ENCODE measurements around the gene TRAPPC2. TPM values are rescaled to one million over a fixed set of nuclear protein-coding genes. Genes with fewer than 3 reads are reported as not detected.

Gene TRAPPC2
- total and polyA plus RNA-seq, 2 of the 4 experiments (the other 2 are of a cell fraction), result 11.3 to 13.8 TPM

DNA sequence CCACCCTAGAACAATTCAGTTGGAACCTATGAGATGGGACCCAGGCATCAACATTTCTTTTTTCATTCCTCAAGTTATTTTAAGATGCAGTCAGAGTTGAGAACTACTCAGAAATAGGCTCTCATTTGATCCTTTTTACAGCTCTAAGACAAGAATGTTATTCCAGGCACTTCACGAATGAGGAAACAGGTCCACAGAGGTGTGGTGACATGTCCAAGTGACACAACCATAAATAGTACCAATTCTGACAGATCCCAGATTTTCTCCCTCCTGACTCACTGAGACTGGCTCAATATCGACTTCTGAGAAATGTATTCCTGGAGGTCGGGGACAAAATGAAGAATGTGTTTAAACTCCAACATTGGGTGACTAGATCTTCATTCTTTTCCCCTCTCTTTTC is 70.4 kb downstream of the TRAPPC2 start:
- Histone ChIP-seq H2AK9ac (replicated peaks; ENCODE audit: low read depth, low read length, poor library complexity) (no peak overlapping the region), H2BK15ac (ENCODE audit: low read depth, low read length) (no peak overlapping the region), H2BK120ac (ENCODE audit: low read depth, low read length) (no peak overlapping the region), H4K5ac (ENCODE audit: low read depth, low read length) (no peak overlapping the region), H2AFZ (replicated peaks; ENCODE audit: low read length, poor library complexity) (no peak overlapping the region), H3K27me3 (ENCODE audit: control insufficient read depth, insufficient read depth, low read length) (peaks cover 14% of the 10 kb centered on the region), H3K36me3 (ENCODE audit: control insufficient read depth, insufficient read depth, low read length) (no peaks in the 10 kb centered on the region), H2BK5ac (ENCODE audit: low read depth, low read length, poor library complexity, severe bottlenecking) (no peak overlapping the region), H3K56ac (ENCODE audit: extremely low read depth, insufficient read depth, low read length) (no peak overlapping the region), H3K4me1 (ENCODE audit: control insufficient read depth, insufficient read depth, low read length) (peaks cover 7% of the 10 kb centered on the region; the same call in 1 of the 2 replicates), H3K9ac (ENCODE audit: low read depth, low read length) (no peak overlapping the region), H3K4ac (ENCODE audit: low read depth, low read length) (no peak overlapping the region), H3K18ac (ENCODE audit: low read depth, low read length) (no peak overlapping the region), H3K27ac (ENCODE audit: insufficient read depth, low read length) (no peak overlapping the region), H3K23ac (ENCODE audit: low read depth, low read length) (no peak overlapping the region), H4K20me1 (ENCODE audit: insufficient read depth, low read length) (no peaks in the 10 kb centered on the region), H3K79me1 (ENCODE audit: low read depth in 1 of 2, low read length in 2 of 2) (no peaks in the 10 kb centered on the region), H3K14ac (replicated peaks; ENCODE audit: low read depth, low read length) (no peak overlapping the region), H2AK5ac (ENCODE audit: low read depth, low read length) (no peak overlapping the region), H3K9me3 (ENCODE audit: control insufficient read depth, insufficient read depth, low read length) (no peaks in the 10 kb centered on the region), H3K9me1 (ENCODE audit: insufficient read depth, low read length) (no peaks in the 10 kb centered on the region), H3K4me3 (ENCODE audit: insufficient read depth, low read depth, low read length) (no peak overlapping the region), H2BK20ac (ENCODE audit: low read depth, low read length) (no peak overlapping the region), H4K91ac (ENCODE audit: insufficient read depth, low read depth, low read length) (no peak overlapping the region), H3K4me2 (ENCODE audit: low read depth, low read length) (no peak overlapping the region), H4K8ac (ENCODE audit: low read depth in 2 of 2, low read length in 2 of 2) (no peak overlapping the region)
- in situ Hi-C loops (cut with MboI; ENCODE audit: low sequenced_read_pairs) (no loop called here), intact Hi-C loops (cut with micrococcal nuclease) (no loop called here), dilution Hi-C loops (cut with HindIII; ENCODE audit: low sequenced_read_pairs, unreplicated experiment) (no loop called here)
- no TSS peak for BruUV-seq (replicated peaks)
- WGBS, 2 experiments (ENCODE audit: extremely low coverage in 2 of 2, insufficient read length in 1 of 2), result 50% methylated on average over 1 of the region's 3 CpGs; no CpG with 5 or more reads in 1 of the 2 experiments
- DNase-seq (no peak), ATAC-seq (ENCODE audit: low read depth) (no peak)
- POLR2A ChIA-PET (ENCODE audit: unreplicated experiment), result no interaction called here
- TF ChIP-seq FOS (IDR thresholded peaks at IDR 0.05; ENCODE audit: low read depth, low read length), result no peak
- no peak for TF ChIP-seq NFE2L2 (IDR thresholded peaks at IDR 0.05; ENCODE audit: low read depth, low read length)
- no peak for TF ChIP-seq MXI1 (IDR thresholded peaks at IDR 0.05; ENCODE audit: borderline replicate concordance, low read depth, low read length)
- TF ChIP-seq RAD21 (IDR thresholded peaks at IDR 0.05; ENCODE audit: low read length), result no peak
- no peak for TF ChIP-seq RCOR1 (IDR thresholded peaks at IDR 0.05; ENCODE audit: insufficient replicate concordance, low read length)
- TF ChIP-seq POLR2A (IDR thresholded peaks at IDR 0.05; ENCODE audit: low read depth, low read length), result no peak
- TF ChIP-seq, protein P1, sequence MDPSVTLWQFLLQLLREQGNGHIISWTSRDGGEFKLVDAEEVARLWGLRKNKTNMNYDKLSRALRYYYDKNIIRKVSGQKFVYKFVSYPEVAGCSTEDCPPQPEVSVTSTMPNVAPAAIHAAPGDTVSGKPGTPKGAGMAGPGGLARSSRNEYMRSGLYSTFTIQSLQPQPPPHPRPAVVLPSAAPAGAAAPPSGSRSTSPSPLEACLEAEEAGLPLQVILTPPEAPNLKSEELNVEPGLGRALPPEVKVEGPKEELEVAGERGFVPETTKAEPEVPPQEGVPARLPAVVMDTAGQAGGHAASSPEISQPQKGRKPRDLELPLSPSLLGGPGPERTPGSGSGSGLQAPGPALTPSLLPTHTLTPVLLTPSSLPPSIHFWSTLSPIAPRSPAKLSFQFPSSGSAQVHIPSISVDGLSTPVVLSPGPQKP (IDR thresholded peaks at IDR 0.05; ENCODE audit: borderline replicate concordance, low read depth, low read length), result no peak
- TF ChIP-seq CEBPB (IDR thresholded peaks at IDR 0.05; ENCODE audit: low read depth, low read length), result no peak
- no peak for TF ChIP-seq CHD1 (IDR thresholded peaks at IDR 0.05; ENCODE audit: low read depth, low read length)
- TF ChIP-seq, protein P2, sequence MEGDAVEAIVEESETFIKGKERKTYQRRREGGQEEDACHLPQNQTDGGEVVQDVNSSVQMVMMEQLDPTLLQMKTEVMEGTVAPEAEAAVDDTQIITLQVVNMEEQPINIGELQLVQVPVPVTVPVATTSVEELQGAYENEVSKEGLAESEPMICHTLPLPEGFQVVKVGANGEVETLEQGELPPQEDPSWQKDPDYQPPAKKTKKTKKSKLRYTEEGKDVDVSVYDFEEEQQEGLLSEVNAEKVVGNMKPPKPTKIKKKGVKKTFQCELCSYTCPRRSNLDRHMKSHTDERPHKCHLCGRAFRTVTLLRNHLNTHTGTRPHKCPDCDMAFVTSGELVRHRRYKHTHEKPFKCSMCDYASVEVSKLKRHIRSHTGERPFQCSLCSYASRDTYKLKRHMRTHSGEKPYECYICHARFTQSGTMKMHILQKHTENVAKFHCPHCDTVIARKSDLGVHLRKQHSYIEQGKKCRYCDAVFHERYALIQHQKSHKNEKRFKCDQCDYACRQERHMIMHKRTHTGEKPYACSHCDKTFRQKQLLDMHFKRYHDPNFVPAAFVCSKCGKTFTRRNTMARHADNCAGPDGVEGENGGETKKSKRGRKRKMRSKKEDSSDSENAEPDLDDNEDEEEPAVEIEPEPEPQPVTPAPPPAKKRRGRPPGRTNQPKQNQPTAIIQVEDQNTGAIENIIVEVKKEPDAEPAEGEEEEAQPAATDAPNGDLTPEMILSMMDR (conservative IDR thresholded peaks at IDR 0.05; ENCODE audit: low read depth, low read length), result no peak
- no peak for TF ChIP-seq BHLHE40 (IDR thresholded peaks at IDR 0.05; ENCODE audit: low read depth, low read length)
- CTCF ChIA-PET, result no interaction called here
